ENCODE data around the gene LRIG3. TPM values are rescaled to one million over a fixed set of nuclear protein-coding genes. Genes with fewer than 3 reads are reported as not detected.
"Not testable (repeated sequence)": the region's sequence is repeated elsewhere in the genome, so short reads cannot be mapped to it uniquely, and the experiment has no call there.

LRIG3 gene
- total RNA-seq, 1 donor from 2014 or later, result 12.3 TPM

DNA sequence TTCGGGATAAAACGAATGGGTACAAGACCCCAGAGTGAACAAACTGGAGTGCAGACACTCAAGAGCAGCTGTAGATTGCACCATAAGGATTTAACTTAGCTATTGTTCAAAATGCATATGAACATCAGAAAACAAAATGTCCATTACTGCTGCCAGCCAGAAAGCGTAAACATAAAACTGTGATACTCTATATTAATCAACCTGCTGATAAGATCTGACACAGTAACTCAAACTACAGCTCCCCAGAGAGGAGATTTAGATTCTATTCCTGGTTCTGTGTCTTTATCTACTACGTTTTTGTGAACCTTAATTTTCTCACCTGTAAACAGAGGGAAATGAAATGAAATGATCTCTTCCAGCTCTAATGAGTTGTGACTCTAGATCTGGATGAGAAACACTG is 22.3 kb downstream of the LRIG3 start:
- no peak for DNase-seq

DNA sequence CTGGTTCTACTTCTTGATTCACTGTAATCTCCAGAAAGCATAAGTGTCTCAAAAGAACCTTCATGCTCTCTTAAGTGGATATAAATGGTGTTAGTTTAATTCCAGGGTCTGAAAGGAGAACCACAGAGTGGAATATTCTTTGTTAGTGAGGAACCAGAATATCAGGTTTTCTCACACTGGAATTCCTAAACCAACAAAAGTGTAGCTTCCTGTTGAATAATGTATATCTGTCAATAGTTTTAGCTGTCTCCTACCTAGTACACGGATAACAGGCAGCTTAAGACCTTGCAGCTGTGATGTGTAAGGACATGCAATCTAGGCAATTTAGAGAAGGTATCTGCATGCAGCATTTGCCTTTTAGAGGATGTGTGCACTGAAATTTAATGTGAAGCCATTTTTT is 24.0 kb downstream of the LRIG3 start:
- no peak for DNase-seq

DNA sequence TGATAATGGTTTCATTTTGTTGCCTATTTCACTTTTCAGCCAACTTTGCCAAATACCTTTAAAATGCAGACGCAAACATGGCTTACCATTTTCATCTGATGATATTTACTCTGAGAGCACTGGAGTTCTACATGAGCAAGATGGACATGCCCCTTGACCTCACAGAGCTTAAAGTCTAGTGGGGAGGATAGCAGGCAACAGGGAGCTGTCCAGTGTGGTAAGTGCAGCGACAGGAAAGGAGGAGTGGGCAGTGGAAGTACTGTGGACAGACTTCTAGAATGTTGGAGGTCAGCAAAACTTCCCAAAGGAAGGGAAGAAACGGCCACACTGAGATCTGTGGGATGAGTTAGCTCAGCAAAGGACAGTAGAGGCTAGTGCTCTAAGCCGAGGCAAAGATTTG is 25.3 kb downstream of the LRIG3 start:
- DNase-seq, result no peak

DNA sequence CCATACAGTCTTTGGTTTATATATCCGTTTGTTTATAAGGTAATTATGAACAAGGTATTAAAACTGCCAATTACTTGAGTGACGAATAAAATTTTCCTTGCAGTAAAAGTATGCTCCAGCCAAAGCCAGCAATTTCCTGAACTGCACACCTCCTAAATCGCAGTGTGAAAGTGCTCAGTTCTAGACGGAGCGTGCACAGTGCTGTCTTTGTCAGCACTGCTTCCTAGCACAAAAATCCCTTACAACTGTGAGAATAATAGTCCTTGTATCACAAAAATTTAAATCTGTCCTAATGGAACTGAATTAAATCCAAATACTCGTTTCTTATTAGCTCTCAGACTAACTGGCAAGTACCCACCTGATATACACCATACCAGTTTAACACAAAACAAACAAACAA is 26.3 kb downstream of the LRIG3 start:
- no peak for DNase-seq

DNA sequence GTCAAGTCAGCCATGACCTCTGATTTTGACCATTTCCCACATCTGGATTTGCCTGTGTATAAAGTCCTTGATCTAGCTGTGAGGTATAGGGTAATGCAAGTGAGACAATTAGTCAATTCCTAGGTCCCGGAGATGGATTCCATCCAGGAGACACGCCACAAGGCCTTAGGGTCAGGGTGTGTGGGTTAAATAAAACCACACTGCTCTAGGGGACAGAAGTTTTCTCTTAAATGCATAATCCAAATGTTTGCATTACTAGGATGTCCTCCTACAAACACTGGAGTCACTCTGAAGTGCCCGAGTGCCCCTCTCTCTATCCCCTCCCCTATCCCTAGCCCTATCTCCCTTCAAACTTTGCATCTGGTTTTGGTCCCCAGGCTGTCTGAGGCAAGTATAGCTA is 26.8 kb downstream of the LRIG3 start:
- DNase-seq, result no peak

DNA sequence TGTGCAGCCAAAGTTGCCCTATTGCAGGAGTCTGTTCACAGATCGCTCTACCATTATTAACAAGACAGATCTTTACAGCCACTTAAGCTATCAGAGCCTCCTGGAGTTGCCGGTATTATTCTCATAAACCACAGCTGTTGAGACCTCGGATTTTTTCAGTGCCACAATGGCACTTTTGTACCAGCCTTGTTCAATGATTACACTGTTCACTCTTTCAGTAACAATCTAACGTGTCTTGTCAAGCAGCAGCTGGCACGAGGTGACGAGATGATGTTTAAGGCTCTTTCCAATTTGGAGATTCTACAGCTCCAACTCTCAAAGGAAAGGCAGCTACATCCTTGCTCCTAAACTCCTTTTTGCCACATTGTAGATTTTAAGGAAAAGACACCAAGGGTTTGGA is 30.7 kb downstream of the LRIG3 start:
- peak; percentile 14 for DNase-seq

DNA sequence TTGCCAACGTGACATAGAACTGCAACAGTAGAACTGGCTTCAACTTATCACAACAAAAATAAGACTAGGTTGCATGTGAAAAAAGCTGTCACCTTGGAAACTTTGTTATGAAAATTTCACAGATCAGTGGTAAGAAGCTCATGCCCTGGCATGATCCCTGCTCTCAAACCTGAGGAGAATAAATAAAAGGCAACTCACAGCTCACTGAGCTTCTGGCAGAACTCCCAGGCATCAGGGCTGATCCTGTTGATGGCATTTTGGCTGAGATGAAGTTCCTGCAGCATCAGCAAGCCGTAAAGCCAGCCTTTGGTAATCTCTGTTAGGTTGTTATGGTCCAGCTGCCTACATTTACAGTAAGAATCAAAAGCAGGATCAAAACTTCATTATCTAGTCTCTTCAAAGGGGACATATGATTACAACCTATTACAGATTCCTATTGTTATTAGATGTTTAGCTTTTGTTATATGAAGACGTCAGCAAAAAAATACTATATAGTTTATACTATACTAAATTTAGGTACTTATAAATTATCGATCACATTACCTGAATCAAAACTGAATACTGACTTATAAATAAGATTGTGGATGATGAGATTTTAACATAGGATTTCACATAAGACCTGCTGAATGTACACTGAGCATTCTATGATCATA is 32.0 kb downstream of the LRIG3 start:
- peak; percentile 14 for DNase-seq

DNA sequence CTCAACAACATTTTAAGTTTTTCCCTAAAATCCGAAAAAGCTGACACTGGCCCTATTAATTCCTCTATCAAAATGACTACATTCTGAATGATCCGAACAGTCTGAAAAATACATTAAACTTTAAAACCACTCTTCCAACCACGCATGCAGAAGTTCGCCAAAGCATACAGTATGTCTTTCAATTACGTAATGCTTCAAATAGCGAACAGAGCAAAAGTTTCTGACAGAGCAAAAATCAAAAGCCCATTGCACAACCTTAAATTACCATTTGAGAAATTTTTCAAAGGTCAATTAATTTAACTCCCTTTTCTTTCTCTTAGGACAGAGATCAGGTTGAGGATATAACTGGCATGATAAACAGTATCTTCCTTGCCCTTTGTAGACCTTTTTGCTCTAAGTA is 33.2 kb downstream of the LRIG3 start:
- DNase-seq, result no peak

DNA sequence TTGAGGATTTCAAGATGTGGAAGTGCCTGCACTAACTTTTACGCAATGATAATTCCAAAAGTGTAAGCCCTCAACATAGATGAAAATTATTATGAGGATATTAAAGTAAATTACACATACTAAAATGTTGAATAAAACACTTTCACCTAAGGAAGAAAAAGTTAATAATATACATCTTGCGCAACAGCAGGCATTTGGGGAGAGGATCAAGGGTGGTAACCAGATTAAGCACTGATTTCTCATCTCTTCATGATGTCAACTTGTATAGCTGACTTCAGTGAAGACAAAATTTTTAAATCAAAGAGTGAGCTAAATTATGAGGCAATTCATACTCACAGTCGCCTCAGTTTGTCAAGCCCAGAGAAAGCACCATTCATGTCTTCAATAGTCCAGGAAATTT is 33.8 kb downstream of the LRIG3 start:
- DNase-seq, result no peak

DNA sequence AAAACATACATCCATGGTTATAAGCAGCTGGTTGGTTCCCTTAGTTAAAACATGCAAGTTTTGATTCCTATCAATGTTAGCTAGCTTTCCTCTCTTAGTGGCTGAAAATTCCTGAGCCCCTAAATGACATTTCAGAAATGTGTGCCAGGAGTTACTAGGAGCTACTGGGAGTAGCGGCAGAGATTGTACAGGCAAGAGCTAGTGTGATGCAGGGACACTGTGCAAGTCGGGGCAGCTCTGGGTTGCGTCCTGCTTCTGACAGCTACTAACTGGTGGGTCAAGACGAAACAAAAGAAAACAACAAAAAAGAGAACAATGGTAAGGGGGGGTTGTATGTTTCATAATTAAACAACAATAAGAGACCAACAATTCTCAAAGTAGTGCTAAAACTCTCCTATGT is 35.4 kb downstream of the LRIG3 start:
- no peak for DNase-seq

DNA sequence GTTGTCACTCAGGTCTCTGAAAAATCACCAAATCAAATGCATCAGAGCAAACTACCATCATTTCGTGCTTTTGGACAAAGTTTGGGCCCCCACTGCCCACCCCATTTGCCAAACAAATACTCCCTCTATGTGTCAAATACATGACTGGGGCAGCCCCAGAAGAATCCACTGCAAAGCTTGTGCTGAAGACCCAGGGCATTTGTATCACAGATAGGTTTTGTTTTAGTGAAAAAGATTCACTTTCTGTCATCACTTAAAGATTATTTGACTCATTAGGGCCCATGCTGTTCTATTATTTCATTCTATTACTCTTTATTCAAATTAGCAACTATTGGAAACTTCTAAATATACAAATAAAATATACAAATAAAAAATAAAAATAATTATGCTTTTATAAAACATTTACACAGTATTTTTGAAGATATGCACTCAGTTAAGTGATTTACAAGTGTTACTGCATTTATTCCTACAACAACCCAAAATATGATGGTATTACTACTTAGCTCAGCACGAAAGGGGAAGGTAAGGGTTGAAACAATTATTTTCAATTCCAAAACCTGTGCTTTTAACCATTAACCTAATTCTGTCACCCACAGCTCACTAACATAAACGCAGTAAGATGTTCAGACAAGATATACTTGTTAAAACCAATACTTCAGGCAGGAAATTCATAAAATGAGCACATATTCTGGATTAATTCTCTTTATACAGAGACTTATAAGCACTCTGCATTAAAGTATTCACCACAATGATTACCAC is 36.5 kb downstream of the LRIG3 start:
- DNase-seq, result no peak

DNA sequence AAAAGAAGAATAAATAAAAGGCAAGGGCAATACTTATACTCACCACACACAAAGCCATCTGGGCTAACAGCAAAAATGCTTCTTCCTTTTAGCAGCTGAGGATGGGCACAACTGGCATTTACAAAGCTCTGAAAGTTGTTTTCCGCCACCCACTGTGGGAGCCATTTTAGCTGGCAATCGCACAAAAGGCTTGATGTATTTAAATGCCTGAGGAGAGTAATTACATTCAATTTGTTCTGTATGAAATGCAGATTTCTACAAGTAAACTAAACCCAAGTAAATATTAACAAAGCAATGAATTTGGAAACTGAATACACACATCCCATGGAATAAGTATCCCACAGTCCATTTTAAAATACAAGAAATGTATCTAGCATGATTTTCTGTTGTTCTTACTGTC is 37.5 kb downstream of the LRIG3 start:
- DNase-seq, result no peak

DNA sequence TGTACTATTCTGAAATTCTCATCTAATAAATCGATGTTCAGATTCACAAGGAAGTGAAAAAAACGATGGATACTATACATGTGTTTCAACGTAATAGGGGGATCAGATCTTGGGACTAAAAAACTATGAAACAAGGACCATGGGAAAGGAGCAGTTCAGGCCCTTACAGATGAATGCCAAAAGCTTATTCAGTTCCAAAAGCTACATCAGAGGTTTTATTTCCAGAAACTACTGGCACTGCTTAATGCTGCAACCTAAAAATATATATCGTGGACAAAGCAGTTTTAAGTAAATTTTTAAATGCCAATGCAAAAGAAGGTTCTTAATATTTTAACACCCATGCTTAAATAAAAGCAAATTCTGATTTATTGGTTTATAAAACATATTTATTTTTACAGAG is 38.5 kb downstream of the LRIG3 start:
- DNase-seq, result no peak

DNA sequence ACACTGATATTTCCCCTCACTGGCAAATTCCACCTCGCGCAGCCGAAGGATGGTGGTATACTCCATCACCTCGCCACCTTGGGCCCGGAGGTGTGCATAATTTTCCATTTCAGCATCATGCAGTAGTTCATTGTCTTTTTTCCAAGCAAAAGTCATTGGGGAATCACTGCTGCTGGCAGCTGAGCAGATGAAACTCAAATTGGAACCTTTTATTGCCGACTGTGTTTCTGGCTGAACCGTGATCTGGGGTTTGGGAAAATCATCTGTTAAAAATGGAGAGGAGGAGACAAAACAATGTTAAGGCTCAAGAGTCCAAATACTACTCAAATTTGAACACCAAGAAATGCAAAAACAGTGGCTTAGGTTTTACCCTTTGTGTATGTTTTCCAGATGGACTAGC is 39.7 kb downstream of the LRIG3 start:
- DNase-seq, result no peak

DNA sequence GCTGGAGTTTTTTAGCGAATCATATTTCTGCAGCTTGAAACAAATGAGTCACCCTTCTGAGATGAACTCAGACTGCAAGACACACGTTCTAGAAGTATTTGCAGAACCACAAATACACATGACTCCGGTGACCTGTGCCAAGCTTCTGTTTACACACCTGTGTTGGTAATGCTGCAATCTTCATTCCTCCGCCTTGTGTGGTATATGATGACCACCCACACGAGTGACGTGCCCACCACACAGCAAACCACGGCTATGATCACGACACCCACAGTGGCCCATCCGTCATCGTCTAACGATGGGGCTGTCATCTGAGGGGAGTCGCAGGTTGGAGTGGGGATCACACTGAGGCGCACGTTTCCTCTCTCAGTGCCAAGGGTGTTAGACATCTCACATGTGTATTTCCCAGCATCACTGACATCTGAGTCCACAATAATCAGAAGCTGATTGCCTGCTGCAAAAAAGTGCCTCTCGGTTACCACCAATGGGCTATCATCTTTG is 43.0 kb downstream of the LRIG3 start:
- no peak for DNase-seq

DNA sequence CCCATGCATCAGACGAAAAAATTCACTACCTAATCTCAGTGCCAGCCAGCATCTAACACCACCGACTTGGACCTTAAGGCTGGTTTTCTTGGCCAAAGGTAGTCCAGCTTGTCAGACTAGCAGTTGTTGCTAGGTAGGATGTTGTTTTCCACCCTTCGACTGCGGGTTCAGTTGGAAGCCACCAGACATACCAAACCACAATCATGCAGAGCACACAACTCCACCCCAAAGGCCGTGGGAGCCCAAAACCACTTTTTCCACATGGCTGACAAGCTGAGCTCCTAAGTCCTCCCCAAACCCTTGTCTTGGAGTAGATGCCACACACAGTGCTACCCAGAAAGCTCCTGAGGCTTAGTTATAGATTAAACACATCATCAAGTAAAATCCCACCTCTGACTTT is 46.8 kb downstream of the LRIG3 start:
- DNase-seq, result no peak

DNA sequence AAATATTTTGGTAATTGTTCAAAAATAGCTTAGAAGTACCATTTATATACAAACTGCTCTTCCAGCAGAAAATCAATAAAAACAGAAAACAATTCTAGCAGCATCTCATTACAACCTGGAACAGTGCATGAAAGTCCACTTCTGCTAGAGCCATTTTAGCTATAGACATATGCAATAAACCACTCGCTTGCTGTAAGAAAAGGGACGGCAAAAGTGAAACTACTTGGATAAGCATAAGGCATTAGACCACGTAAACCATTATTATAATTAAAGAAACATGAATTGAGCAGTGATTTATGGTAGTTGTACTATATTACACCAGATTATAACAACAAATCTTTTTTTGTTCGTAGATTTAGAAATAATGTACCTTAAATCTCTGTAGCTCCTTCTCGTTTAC is 48.7 kb downstream of the LRIG3 start:
- no peak for DNase-seq

DNA sequence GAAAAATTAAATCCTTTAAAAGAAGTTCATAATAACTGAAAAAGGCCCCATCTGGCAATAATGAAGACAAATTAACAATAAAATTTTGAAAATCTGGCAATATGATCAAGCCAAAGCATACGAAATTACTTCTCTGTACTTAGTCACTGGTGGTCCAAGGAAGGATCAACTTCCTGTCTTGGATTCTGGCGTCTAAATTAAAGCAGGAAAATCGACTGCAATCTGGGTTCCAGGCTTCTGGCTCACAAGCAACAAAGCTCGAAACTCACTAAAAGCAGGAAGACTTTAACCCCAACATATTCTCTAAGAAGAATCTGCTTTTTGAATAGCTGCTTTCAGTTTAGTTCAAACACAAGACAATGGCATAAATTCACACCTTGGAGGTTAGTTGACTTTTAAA is 49.7 kb downstream of the LRIG3 start:
- no peak for DNase-seq

DNA sequence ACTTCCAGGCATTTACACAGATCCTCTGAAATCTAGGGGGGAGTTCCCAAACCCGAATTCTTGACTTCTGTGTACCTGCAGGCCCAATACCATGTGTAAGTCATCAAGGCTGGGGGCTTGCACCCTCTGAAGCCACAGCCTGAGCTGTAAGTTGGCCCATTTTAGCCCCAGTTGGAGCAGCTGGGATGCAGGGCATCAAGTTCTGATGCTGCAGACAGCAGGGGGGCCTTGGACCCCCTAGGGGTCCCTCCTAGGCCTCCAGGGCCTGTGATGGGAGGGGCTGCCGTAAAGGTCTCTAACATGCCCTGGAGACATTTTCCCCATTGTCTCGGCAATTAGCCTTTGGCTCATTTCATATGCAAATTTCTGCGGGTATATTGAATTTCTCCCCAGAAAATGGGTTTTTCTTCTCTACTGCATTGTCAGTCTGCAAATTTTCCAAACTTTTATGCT is 59.5 kb downstream of the LRIG3 start:
- no peak for DNase-seq

DNA sequence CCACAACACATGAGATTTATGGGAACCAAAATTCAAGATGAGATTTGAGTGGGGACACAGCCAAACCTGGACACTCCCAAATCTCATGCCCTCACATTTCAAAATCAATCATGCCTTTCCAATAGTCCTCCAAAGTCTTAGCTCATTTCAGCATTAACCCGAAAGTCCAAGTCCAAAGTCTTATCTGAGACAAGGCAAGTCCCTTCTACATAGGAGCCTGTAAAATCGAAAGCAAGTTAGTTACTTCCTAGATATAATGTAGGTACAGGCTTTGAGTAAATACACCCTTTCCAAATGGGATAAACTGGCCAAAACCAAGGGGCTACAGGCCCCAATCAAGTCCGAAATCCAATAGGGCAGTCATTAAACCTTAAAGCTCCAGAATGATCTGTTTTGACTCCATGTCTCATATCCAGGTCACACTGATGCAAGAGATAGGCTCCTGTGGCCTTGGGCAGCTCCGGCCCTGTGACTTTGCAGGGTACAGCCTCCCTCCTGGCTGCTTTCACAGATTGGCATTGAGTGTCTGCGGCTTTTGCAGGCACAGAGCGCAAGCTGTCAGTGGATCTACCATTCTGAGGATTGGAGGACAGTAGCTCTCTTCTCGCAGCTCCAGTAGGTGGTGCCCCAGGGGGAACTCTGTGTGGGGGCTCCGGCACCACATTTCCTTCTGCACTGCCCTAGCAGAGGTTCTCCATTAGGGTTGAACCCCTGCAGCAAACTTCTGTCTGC is 60.1 kb downstream of the LRIG3 start:
- DNase-seq, result no peak

DNA sequence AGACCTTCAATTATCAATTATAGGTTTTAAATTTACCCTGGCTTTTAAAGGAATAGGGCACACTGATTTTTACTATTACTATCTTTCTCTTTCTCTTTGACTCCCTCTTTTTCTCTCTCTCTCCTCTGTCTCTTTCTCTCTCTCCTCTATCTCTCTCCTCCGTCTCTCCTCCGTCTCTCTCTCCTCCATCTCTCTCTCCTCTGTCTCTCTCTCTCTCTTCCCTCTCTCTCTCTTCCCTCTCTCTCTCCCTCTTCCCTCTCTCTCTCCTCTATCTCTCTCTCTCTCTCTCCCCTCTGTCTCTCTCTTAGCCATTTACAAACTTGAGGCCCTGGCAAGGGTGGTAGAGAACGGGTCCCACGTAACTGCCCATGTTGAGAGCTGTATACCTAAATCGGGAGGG is 62.3 kb downstream of the LRIG3 start:
- DNase-seq, result no peak

DNA sequence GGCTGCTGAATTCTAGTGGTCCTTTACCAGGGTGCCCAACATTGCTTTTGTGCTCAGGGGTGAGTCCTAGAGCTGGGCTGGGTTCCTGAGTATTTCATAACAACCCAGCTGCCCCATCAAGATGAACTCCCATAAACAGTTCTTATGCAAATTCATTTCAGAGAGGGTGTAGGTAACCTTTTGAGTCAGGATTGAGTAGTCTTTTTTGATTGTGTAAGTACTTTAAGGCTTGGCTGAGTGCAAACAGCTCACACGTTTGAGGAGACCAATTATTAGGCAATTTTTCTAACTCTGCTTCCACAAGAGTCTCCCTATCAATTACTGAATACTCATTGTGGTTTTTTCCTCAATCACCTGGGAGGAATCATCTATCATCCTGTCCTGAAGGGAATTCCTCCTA is 63.1 kb downstream of the LRIG3 start:
- not testable (repeated sequence) for DNase-seq

DNA sequence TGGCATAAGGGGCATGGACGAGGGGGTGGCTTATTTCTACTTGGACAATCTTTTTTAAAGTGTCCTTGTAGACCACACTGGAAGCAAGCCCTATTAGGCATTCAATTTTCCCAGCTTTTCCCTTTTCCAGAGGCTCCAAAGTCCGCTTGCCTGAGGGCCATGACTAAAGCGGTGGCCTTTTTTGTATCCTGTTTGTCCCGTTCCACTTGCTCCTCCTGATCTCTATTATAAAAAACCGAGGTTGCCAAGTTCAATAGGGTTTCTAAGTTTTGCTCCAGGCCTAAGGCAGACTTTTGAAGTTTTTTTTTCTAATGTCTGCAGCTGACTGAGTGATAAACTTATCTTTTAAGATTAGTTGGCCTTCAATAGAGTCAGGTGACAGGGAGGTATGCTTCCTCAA is 64.7 kb downstream of the LRIG3 start:
- DNase-seq, result not testable (repeated sequence)
